ENCODE data around the gene HIVEP3. TPM values are rescaled to one million over a fixed set of nuclear protein-coding genes. Genes with fewer than 3 reads are reported as not detected.

HIVEP3 gene
- total and polyA plus RNA-seq, 2 experiments from 2014 or later, result 0.57 to 5.9 TPM

GRCh38 chr1:41765152-41765551 lies 153.6 kb downstream of the HIVEP3 start:
- no peak for DNase-seq (ENCODE audit: low spot score)
- Histone ChIP-seq H4K20me1 (ENCODE audit: insufficient read depth, poor library complexity, severe bottlenecking) (no peaks in the 10 kb centered on the region), H3K27me3 (no peaks in the 10 kb centered on the region), H3K4me3 (no peak overlapping the region), H3K36me3 (replicated peaks; ENCODE audit: insufficient read depth, low read depth) (no peaks in the 10 kb centered on the region), H3K9me3 (ENCODE audit: low read depth) (no peaks in the 10 kb centered on the region), H3K4me2 (no peak overlapping the region), H3K27ac (no peak overlapping the region), H3K4me1 (ENCODE audit: insufficient read depth) (peaks cover 7% of the 10 kb centered on the region), H3K79me2 (no peaks in the 10 kb centered on the region), H2AFZ (no peak overlapping the region), H3K9me2 (replicated peaks; ENCODE audit: insufficient read depth) (no peaks in the 10 kb centered on the region)
- WGBS (ENCODE audit: low lambda C conversion rate, missing lambda C conversion rate), result 61% methylated on average over 3 of the region's 3 CpGs
- TF ChIP-seq CTCF (IDR thresholded peaks at IDR 0.05; ENCODE audit: poor library complexity), result no peak
- no peak for TF ChIP-seq EZH2phosphoT487 (IDR thresholded peaks at IDR 0.05; ENCODE audit: low read depth, severe bottlenecking, unreplicated experiment)
- no peak for TF ChIP-seq EZH2 (IDR thresholded peaks at IDR 0.05; ENCODE audit: borderline replicate concordance)

GRCh38 chr1:41764656-41765055 lies 154.1 kb downstream of the HIVEP3 start:
- DNase-seq (ENCODE audit: low spot score), result no peak
- H3K4me2 ChIP-seq, result no peak overlapping the region
- H3K4me3 ChIP-seq, result no peak overlapping the region
- H3K79me2 ChIP-seq, result no peaks in the 10 kb centered on the region
- H3K9me3 ChIP-seq (ENCODE audit: low read depth), result no peaks in the 10 kb centered on the region
- no peak for TF ChIP-seq EZH2 (IDR thresholded peaks at IDR 0.05; ENCODE audit: borderline replicate concordance)
- TF ChIP-seq CTCF (IDR thresholded peaks at IDR 0.05; ENCODE audit: poor library complexity), result no peak
- no peak for TF ChIP-seq EZH2phosphoT487 (IDR thresholded peaks at IDR 0.05; ENCODE audit: low read depth, severe bottlenecking, unreplicated experiment)
- H3K36me3 ChIP-seq (replicated peaks; ENCODE audit: insufficient read depth, low read depth), result no peaks in the 10 kb centered on the region
- peaks cover 7% of the 10 kb centered on the region for H3K4me1 ChIP-seq (ENCODE audit: insufficient read depth)
- no peaks in the 10 kb centered on the region for H4K20me1 ChIP-seq (ENCODE audit: insufficient read depth, poor library complexity, severe bottlenecking)
- no peaks in the 10 kb centered on the region for H3K9me2 ChIP-seq (replicated peaks; ENCODE audit: insufficient read depth)
- 68% methylated on average over 4 of the region's 4 CpGs for WGBS (ENCODE audit: low lambda C conversion rate, missing lambda C conversion rate)
- no peak overlapping the region for H2AFZ ChIP-seq
- no peak overlapping the region for H3K27ac ChIP-seq
- H3K27me3 ChIP-seq, result no peaks in the 10 kb centered on the region

GRCh38 chr1:41762777-41763176 lies 155.9 kb downstream of the HIVEP3 start:
- 96% methylated on average over 1 of the region's 1 CpG for WGBS (ENCODE audit: low lambda C conversion rate, missing lambda C conversion rate)
- Histone ChIP-seq H3K9me2 (replicated peaks; ENCODE audit: insufficient read depth) (no peaks in the 10 kb centered on the region), H3K36me3 (replicated peaks; ENCODE audit: insufficient read depth, low read depth) (no peaks in the 10 kb centered on the region), H3K9me3 (ENCODE audit: low read depth) (no peaks in the 10 kb centered on the region), H2AFZ (no peak overlapping the region), H3K4me1 (ENCODE audit: insufficient read depth) (peaks cover 7% of the 10 kb centered on the region), H3K27ac (no peak overlapping the region), H3K4me2 (no peak overlapping the region), H4K20me1 (ENCODE audit: insufficient read depth, poor library complexity, severe bottlenecking) (no peaks in the 10 kb centered on the region), H3K27me3 (no peaks in the 10 kb centered on the region), H3K4me3 (no peak overlapping the region), H3K79me2 (no peaks in the 10 kb centered on the region)
- no peak for DNase-seq (ENCODE audit: low spot score)
- TF ChIP-seq EZH2phosphoT487 (IDR thresholded peaks at IDR 0.05; ENCODE audit: low read depth, severe bottlenecking, unreplicated experiment), result no peak
- no peak for TF ChIP-seq CTCF (IDR thresholded peaks at IDR 0.05; ENCODE audit: poor library complexity)
- no peak for TF ChIP-seq EZH2 (IDR thresholded peaks at IDR 0.05; ENCODE audit: borderline replicate concordance)

GRCh38 chr1:41762251-41762650 lies 156.5 kb downstream of the HIVEP3 start:
- Histone ChIP-seq H3K9me2 (replicated peaks; ENCODE audit: insufficient read depth) (no peaks in the 10 kb centered on the region), H4K20me1 (ENCODE audit: insufficient read depth, poor library complexity, severe bottlenecking) (no peaks in the 10 kb centered on the region), H3K4me3 (no peak overlapping the region), H3K27ac (no peak overlapping the region), H3K4me2 (no peak overlapping the region), H3K36me3 (replicated peaks; ENCODE audit: insufficient read depth, low read depth) (no peaks in the 10 kb centered on the region), H3K27me3 (no peaks in the 10 kb centered on the region), H2AFZ (no peak overlapping the region), H3K4me1 (ENCODE audit: insufficient read depth) (peaks cover 3% of the 10 kb centered on the region), H3K79me2 (no peaks in the 10 kb centered on the region), H3K9me3 (ENCODE audit: low read depth) (no peaks in the 10 kb centered on the region)
- TF ChIP-seq EZH2phosphoT487 (IDR thresholded peaks at IDR 0.05; ENCODE audit: low read depth, severe bottlenecking, unreplicated experiment) (no peak), CTCF (IDR thresholded peaks at IDR 0.05; ENCODE audit: poor library complexity) (no peak), EZH2 (IDR thresholded peaks at IDR 0.05; ENCODE audit: borderline replicate concordance) (no peak)
- 47% methylated on average over 3 of the region's 4 CpGs for WGBS (ENCODE audit: low lambda C conversion rate, missing lambda C conversion rate)
- no peak for DNase-seq (ENCODE audit: low spot score)
